Inflammatory macrophage treated with lipopolysaccharide for 4 hours (primary cell): ENCODE results near the gene CREBRF.
"Not testable (repeated sequence)": the region's sequence is repeated elsewhere in the genome, so short reads cannot be mapped to it uniquely, and the experiment has no call there.

Experiments
- DNase-seq: peaks from one replicate; pipeline ENCODE4 v3.0.0-alpha.2; 2020

CREBRF gene, protein sequence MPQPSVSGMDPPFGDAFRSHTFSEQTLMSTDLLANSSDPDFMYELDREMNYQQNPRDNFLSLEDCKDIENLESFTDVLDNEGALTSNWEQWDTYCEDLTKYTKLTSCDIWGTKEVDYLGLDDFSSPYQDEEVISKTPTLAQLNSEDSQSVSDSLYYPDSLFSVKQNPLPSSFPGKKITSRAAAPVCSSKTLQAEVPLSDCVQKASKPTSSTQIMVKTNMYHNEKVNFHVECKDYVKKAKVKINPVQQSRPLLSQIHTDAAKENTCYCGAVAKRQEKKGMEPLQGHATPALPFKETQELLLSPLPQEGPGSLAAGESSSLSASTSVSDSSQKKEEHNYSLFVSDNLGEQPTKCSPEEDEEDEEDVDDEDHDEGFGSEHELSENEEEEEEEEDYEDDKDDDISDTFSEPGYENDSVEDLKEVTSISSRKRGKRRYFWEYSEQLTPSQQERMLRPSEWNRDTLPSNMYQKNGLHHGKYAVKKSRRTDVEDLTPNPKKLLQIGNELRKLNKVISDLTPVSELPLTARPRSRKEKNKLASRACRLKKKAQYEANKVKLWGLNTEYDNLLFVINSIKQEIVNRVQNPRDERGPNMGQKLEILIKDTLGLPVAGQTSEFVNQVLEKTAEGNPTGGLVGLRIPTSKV

DNA sequence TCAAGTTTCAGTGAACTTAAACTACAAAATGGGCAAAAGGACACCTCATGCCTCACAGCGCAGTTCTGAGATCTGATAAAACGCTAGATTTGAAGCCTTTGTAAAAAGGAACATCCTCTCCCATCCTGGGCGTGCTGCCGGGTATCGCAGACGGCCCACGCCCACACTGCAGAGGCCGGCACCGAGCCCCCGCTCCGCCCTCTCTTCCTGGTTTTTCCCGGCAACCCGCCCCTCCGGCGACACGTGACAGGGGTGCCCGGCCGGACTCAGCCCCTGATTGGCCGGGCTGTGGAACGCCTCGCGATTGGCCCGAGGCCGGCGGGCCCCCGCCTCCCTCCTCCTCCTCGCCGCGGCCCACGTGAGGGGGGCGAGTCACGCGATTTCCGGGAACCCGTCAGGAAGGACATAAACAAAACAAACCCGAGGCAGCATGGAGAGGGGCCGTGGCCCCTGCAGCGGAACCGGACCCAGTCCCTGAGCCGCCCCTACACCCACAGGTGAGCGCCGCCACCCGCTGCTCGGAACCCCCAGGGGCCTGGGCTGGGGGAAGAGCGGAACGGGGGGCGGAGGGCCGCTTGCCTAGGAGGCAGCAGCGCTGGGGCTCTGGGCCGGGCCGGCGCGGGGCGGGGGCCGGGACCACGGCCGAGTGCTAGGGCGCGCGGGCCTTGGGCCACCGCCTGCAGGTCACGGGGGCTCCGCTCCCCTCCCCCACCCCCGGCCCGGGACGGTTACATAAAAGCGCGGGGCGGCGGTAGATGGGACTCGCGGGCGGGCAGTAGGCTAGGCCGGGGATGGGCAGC is at the start of gene CREBRF:
TSS of gene CREBRF (plus strand) at position 370 of the 800 bp plus-strand sequence. CDS start 24,424 bp downstream, outside the sequence.
- DNase-seq: peak; percentile 98

DNA sequence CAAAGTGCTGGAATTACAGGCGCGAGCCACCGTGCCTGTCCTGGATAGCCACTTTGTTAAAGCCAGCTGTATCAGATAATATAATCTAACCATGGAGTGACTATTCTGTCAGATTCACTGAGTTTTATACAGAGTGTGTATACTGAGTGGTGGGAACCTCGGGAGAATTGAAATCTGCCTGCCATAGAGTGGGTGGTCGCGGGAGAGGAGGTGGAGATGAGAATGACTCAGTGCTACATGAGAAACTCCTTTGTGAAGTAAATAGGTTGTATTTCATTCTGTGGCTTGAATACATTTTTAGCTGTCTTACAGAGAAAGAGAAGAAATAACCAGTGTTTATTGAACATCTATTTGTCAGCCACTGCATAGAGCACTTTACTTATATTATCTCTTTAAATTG is 46.1 kb upstream of the CREBRF start:
- peak; percentile 15 for DNase-seq

DNA sequence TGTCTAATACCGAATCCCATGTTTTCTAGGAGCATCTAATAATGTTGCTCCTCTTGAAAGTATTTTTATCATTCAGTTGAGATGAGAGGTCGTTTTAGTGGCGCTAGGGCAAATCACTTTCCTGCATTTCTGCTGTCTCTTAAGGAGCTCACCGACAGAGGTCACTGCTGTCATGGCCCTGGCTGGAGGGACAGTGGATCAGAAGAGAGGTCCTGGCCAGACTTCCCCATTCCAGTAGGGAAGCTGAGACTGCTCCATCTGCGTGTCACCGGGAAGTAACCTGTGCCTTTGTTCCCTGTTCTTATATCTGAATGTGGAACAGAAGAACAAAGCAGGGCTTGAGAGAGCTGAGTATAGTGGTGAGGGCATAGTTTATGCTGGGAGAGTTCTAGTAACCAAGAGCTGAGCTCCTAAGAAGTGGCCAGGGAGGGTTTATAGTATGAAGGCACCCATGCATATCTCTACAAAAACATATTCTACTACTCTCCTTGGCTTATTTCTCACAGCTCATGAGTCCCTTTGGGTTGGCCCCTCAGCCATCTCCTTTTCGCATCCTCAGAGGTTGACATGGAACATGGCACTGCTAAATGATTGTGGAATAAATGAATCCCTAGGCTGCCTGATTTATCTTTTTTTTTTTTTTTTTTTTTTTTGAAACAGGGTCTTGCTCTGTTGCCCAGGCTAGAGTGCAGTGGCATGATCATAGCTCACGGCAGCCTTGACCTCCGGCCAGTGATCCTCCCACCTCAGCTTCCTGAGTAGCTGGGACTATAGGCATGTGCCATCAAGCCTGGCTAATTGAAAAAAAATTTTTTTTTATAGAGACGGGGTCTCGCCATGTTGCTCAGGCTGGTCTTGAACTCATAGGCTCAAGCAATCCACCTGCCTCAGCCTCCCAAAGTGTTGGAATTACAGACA is 45.3 kb upstream of the CREBRF start:
- DNase-seq: peak; percentile 78

DNA sequence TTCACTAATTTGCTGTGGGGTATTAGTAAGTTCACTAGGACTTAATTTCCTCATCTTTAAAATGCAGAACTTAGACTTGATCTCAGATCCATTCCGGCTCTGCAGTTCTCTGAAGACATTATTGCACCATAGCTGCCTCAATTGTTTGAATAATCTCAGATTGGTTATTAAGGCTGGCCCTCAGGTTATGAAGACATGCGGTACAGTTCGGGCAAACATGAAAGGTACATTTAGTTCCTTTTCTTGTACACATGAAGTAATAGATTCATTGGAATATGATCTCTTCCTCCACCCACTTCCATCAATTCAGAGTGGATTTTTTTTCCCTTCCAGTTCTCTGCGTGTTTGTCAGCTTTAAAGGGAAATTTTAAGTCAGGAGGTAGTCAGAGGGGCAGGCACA is 44.6 kb upstream of the CREBRF start:
- peak; percentile 76 for DNase-seq

DNA sequence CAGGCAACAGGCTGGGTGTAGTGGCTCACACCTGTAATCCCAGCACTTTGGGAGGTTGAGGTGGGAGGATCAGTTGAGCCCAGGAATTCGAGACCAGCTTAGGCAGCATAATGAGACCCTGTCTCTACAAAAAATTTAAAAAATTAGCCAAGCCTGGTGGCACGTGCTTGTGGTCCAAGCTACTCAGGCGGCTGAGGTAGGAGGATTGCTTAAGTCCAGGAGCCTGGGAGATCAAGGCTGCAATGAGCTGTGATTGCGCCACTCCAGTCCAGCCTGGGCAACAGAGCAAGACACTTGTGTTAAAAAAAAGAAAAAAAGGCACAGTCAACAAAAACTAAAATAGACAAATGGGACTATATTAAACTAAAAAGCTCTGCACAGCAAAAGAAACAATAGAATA is 43.3 kb upstream of the CREBRF start:
- peak; percentile 74 for DNase-seq

DNA sequence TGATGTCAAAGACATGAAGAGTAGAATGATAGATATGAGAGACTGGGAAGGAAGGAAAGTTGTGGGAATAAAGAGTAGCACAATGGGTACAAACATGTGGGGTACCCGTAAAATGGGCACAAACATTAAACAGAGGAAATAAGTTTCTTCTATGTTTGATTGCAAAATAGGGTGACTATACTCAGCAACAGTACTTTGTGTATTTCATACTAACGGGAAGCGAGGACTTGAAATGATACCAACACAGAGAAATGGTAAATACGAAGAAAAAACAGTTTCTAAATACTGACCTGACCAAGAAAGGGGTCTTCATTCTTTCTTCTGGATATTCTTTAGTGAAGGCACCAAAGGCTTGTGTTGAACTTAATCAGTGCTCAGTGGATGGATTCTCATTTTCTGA is 41.5 kb upstream of the CREBRF start:
- DNase-seq: peak; percentile 86

DNA sequence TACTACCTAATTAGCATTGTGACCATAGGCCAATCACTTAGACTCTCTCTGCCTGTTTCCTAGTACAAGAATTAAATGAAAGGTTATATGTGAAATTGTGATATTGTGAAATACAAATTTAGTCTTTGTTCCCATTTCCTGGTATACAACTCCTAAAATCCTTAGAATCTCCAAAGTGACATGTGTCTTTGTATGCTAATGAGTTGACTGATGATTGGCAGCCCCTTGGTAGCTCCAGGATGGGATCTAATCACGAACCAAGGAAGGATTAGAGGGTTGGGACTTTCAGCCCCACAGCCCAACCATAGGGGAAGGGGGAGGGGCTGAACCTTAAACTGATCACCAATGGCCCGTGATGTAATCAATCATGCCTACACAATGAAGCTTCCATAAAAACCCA is 41.0 kb upstream of the CREBRF start:
- peak; percentile 61 for DNase-seq

DNA sequence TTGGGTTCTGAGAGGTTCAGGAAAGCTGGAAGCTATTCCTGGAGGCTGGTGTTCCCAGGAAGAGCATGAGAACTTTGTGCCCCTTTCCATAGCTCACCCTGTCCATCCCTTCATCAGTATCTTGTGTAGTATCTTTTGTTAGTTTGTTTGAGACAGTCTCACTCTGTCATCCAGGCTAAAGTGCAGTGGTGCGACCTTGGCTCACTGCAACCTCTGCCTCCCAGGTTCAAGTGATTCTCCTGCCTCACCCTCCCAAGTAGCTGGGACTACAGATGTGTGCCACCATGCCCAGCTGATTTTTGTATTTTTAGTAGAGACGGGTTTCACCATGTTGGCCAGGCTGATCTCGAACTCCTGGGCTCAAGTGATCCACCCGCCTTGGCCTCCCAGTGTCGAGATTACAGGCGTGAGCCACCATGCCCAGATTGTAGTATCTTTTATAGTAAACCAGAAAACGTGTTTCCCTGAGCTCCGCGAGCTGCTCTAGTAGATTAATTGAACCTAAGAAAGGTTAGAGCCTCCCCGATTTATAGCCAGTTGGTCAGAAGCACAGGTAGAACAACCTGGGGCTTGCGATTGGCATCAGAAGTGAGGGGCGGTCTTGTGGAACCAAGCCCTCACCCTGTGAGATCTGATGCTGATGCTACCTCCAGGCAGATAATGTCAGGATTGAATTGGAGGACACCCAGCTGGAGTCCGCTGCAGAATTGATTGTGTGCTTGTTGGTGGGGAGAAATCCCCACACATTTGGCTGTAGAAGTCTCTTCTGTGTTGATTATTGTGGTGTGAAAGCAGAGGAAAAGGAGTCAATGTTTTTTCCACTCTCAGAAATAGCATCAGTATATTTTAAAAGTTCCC is 40.3 kb upstream of the CREBRF start:
- DNase-seq: no peak

DNA sequence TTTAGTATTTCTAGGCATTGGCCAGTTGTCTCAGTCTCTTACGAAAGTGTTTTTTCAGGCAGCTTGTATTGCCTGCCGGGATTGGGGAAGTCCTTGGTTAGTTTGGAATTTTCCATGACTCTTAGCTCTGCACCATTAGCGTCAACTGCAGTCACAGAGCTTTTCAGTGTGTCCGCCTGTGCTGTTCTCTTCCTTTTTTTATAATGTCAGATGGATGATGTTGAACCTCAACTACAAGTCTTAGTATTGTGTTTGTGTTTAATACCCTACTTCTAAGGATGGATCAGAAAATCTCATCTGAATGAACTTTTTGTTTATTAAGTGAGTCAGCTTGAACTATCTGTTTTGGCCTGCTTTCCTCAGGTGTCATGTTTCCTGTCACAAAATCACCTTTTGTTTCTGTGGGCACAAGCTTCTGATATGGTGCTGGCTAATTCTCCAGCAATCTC is 39.5 kb upstream of the CREBRF start:
- peak; percentile 96 for DNase-seq

DNA sequence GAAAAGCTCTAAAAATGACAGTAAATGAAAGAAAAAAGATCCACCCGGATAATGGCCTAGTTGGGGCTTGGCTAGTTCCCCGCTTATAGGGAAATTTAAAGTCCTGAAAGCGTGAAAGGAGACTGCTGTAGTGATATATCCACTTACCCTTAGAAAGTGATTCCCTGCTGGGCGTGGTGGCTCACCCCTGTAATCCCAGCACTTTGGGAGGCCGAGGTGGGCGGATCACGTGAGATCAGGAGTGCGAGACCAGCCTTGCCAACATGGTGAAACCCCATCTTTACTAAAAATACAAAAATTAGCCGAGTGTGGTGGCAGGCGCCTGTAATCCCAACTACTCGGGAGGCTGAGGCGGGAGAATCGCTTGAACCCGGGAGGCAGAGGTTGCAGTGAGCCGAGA is 39.1 kb upstream of the CREBRF start:
- DNase-seq: not testable (repeated sequence)

DNA sequence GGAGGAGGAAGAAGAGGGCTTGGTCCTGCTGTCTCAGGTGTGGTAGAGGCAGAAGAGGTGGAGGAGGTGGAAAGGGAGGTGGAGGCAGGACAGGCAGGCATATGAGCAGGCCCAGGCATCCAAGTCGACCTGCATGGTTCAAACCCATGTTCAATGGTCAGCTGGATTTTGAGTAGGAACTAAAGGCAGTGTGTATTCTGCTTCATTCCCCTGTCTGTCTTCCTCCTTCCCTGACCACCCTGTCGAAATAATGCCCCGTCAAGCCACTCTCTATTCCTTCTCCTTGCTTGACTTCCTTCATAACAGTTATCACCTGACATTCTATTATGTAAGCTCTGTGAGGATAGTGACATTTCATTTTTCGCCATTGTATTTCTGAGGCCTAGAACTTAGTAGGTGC is 37.8 kb upstream of the CREBRF start:
- DNase-seq: peak; percentile 83

DNA sequence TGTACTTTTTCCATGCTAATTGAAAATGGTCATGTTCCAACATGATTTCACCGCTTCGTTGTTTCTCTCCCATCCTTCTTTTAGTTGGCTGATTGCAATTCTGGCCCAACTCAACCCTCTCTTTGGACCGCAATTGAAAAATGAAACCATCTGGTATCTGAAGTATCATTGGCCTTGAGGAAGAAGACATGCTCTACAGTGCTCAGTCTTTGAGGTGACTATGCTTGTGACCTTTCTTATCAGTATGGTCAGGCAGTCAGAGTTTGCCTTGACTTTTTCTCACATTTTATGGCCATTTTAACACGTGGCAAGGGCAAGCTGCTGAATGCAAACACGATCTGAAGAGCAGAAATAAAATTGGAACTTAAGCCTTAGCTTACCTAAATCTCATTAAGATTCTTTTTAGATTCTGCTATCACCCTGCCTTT is 36.0 kb upstream of the CREBRF start:
- DNase-seq: no peak

DNA sequence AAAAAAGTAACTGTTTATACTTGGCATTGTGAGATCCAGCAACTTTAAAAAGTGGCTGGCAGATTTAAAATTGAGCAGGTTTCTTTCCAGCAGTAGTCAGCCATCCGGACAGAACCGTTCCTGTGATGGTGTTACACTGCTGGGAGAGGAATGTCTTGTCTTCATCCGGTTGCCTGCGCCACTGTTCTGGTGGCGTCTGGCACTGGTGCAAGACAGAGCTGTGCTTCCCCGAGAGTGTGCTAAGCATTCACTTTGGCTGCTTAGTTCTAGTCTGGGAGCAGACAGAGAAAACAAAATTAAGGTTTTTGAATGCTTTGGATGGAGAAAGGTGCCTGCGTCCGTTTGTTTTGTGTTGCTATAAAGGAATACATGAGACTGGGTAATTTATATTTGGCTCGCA is 35.5 kb upstream of the CREBRF start:
- no peak for DNase-seq

DNA sequence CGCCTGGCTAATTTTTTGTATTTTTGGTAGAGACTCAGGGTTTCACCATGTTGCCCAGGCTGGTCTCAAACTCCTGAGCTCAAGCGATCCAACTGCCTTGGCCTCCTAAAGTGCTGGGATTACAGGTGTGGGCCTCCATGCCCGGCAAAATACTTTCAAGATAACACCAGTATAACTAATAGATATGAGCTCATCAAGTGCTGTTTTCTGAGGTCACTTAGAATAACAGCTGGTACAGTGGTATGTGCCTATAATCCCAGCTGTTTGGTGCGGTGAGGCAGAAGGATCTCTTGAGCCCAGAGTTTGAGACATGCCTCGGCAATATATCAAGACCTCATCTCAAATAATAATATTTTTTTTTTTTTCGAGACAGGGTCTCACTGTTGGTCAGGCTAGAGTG is 30.5 kb upstream of the CREBRF start:
- DNase-seq: no peak

DNA sequence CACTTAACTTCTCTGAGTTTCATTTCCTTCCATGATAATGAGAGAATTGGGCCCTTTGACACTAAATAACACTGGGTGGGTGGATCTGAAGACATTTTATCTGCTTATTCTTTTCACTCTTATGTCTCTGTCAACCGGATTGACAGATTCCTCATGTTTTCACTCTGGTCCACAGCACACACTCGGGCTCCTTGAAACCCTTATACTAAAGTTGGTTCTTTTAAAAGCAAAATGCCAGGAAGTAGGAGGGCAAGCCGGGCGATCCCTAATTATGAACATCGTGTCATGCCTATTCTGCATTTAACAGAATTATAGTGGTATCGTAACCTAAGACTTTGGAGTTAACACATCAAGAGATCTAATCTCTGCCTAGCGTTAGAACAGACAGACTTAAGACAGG is 28.2 kb upstream of the CREBRF start:
- DNase-seq: peak; percentile 46

DNA sequence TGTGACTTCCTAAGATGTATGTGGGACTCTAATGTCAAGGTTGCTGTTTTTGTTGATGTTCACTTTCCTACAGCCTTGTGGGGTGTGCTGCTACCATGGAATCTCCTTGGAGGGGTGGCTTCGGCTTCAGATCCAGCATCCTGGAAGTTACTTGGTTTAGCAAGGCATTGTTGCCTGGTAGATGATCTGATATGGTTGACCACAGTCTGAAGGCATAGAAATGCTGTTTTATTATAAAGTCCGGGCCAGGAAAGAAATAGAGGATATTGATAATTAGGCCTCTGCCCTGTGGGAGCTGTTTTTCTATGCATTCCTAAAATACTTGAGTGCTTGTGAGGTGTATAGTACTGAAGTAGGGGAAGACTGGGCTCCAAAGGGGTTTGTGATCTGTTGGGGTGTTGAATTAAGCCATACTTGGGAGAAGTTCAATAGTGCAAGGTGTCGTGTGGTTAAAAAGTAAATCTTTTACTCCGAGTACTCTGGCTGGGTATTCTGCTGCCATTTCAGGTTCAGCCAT is 27.3 kb upstream of the CREBRF start:
- DNase-seq: no peak

DNA sequence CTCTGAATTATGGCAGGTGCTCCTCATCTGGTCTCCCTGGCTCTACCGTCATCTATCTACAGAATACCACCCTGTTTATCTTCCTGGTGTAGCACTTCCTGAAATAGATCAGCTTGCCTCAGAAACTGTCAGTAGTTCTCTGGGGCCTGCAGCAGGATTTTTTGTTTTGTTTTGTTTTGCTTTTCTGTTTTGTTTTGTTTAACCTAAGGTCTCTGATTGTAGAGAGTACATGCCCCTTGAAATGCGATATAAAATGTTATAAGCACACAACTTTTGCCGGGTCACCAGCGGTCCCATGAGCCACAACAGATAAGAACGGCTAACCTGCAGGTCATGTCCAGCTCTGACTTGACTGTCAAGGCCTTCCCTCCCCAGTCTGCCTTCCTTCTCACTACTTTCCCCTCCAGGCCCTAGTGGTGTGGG is 26.6 kb upstream of the CREBRF start:
- peak; percentile 30 for DNase-seq

DNA sequence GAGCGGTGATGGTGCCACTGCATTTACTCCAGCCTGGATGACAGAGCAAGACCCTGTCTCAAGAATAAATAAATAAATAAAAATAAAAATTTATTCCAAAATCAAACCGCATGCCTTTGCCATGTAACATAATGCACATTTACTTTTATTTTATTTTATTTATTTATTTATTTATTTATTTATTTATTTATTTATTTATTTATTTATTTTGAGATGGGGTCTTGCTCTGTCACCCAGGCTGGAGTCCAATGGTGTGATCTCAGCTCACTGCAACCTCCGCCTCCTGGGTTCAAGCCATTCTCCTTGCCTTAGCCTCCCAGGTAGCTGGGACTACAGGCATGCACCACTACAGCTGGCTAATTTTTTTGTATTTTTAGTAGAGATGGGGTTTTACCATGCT is 24.1 kb upstream of the CREBRF start:
- DNase-seq: not testable (repeated sequence)

DNA sequence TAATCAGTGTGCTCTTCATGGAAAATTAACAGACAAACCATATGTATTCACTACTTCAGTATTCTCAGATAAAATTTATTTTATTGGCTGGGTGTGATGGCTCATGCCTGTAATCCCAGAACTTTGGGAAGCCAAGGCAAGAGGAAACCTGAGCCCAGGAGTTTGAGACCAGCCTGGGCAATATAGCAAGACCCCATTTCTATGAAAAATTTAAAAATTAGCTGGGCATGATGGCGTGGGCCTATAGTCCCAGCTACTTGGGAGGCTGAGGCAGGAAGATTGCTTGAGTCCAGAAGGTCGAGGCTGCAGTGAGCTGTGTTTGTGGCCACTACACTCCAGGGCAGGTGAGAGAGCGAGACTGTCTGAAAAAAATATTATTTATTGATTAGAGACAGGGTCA is 23.4 kb upstream of the CREBRF start:
- DNase-seq: no peak

DNA sequence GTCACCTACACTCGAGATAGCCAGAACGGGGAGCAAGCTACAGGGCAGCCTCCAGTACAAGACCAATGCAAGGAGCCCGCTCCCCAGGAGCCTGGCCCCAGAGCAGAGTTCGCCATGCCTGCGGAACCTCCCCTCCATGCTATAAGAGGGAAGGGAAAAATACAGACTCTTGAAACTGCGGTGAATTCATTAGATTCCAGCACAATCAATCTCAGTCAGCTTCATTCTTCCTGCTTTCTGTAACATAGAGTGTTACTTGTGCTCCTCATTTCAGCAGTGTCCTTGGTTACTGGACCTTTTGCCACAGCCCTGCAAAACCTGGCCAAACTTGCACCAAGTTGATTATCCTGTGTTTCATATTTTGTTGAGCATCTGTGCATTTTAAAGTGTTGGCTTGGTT is 22.2 kb upstream of the CREBRF start:
- no peak for DNase-seq
